H1 (cell line): Measurements from ENCODE around the gene AOPEP. TPM values are rescaled to one million over a fixed set of nuclear protein-coding genes. Genes with fewer than 3 reads are reported as not detected.

Experiments used
- CTCF ChIA-PET: fragments of 300-600 bp; sonication (Branson Sonifier 250); formaldehyde crosslinking; loops from one replicate; lab custom pipeline; 2021; ENCODE audit not compliant: partially characterized antibody; lab: Charles Lee
- POLR2A ChIA-PET: fragments of 300-600 bp; sonication (Branson Sonifier 250); formaldehyde crosslinking; loops from one replicate; lab custom pipeline; 2021; ENCODE audit warnings: inconsistent platforms; ENCODE audit not compliant: partially characterized antibody; lab: Charles Lee
- DNase-seq, 2 experiments: peaks; one replicate each; pipeline versions ENCODE4 v3.0.0 to v3.0.0-alpha.2; 2010 to 2022; ENCODE audit warnings: low spot score in 2 of 2, low read depth in 1 of 2, mixed read lengths in 1 of 2
- FAIRE-seq: peaks from 2 replicates; lab custom pipeline; 2011; peaks lifted over from hg19 to GRCh38; lab: Jason Lieb, UNC
- H2AFZ ChIP-seq: 2 replicates; pipeline ENCODE4 v1.8.1; 2012; ENCODE audit warnings: low read length, inconsistent platforms
- H2AK5ac ChIP-seq: 2 replicates; pipeline ENCODE4 v1.6.1; 2013; ENCODE audit warnings: low read depth, low read length
- H2BK120ac ChIP-seq: replicated peaks from 2 replicates; pipeline ENCODE3; 2013; ENCODE audit warnings: low read depth, low read length, inconsistent platforms
- H2BK12ac ChIP-seq: 2 replicates; pipeline ENCODE4 v1.6.1; 2013; ENCODE audit warnings: low read depth, low read length
- H2BK15ac ChIP-seq: 2 replicates; pipeline ENCODE4 v1.6.1; 2013; ENCODE audit warnings: low read length
- H2BK20ac ChIP-seq: 2 replicates; pipeline ENCODE4 v1.6.1; 2013; ENCODE audit warnings: low read length
- H2BK5ac ChIP-seq: 2 replicates; pipeline ENCODE4 v1.6.1; 2013; ENCODE audit warnings: low read depth, low read length
- H3K14ac ChIP-seq: 2 replicates; pipeline ENCODE4 v1.6.1; 2013; ENCODE audit warnings: inconsistent platforms; ENCODE audit not compliant: insufficient read length
- H3K18ac ChIP-seq: 2 replicates; pipeline ENCODE4 v1.6.1; 2013; ENCODE audit warnings: low read length; ENCODE audit errors: extremely low read depth
- H3K23ac ChIP-seq: 2 replicates; pipeline ENCODE4 v1.6.1; 2013; ENCODE audit warnings: inconsistent platforms; ENCODE audit not compliant: insufficient read length
- H3K23me2 ChIP-seq: 2 replicates; pipeline ENCODE4 v1.6.1; 2013; ENCODE audit warnings: low read depth, low read length
- H3K27ac ChIP-seq: 2 replicates; pipeline ENCODE4 v1.6.1; 2011; ENCODE audit warnings: low read depth, low read length, inconsistent platforms
- H3K27me3 ChIP-seq, 4 experiments: replicated peaks in 1 of 4; 1 replicate in 1 of 4; 2 replicates in 3 of 4; pipeline versions ENCODE4 v1.6.1 to v1.8.1; 2011 to 2013; ENCODE audit warnings: low read length in 3 of 4, mild to moderate bottlenecking in 3 of 4, inconsistent platforms in 2 of 4, mixed read lengths in 2 of 4, moderate library complexity in 1 of 4; ENCODE audit not compliant: control insufficient read depth in 3 of 4, insufficient read depth in 3 of 4; ENCODE audit errors: extremely low read depth in 1 of 4
- H3K36me3 ChIP-seq, 4 experiments: 2 replicates each; pipeline versions ENCODE4 v1.6.1 to v1.8.1; 2011 to 2013; ENCODE audit warnings: mild to moderate bottlenecking in 4 of 4, low read length in 3 of 4, moderate library complexity in 2 of 4, control low read depth in 1 of 4, inconsistent platforms in 1 of 4; ENCODE audit not compliant: insufficient read depth in 4 of 4, control insufficient read depth in 2 of 4
- H3K4ac ChIP-seq: replicated peaks from 2 replicates; pipeline ENCODE3; 2013; ENCODE audit warnings: low read length, low read depth, mixed read lengths, inconsistent platforms; ENCODE audit not compliant: insufficient read length
- H3K4me1 ChIP-seq, 4 experiments: replicated peaks in 1 of 4; 1 replicate in 1 of 4; 2 replicates in 3 of 4; pipeline versions ENCODE4 v1.6.1 to v1.8.1; 2011 to 2013; ENCODE audit warnings: low read length in 3 of 4, inconsistent platforms in 2 of 4, mixed read lengths in 1 of 4; ENCODE audit not compliant: insufficient read depth in 4 of 4, control insufficient read depth in 3 of 4
- H3K4me2 ChIP-seq, 2 experiments: 2 replicates each; pipeline versions ENCODE4 v1.6.1 to v1.8.1; 2011 to 2013; ENCODE audit warnings: low read depth in 2 of 2, low read length in 2 of 2, control low read depth in 1 of 2, inconsistent platforms in 1 of 2, mild to moderate bottlenecking in 1 of 2; ENCODE audit not compliant: insufficient read depth in 1 of 2
- H3K4me3 ChIP-seq, 4 experiments: fragments of 200-600, 300-600 bp in 1 of 4; sonication (generic), shearing (Covaris generic), sonication (Bioruptor Twin) in 1 of 4; 2 replicates each; pipeline versions ENCODE4 v1.5.1 to v1.8.1; 2011 to 2016; ENCODE audit warnings: low read length in 4 of 4, low read depth in 3 of 4, control low read depth in 2 of 4, inconsistent platforms in 2 of 4, mild to moderate bottlenecking in 2 of 4, mixed read lengths in 1 of 4, moderate library complexity in 1 of 4; ENCODE audit not compliant: insufficient read depth in 2 of 4; ENCODE audit errors: extremely low read depth in 1 of 4
- H3K56ac ChIP-seq: replicated peaks from 2 replicates; pipeline ENCODE3; 2013; ENCODE audit warnings: low read depth, mild to moderate bottlenecking, mixed read lengths, low read length, inconsistent platforms; ENCODE audit not compliant: insufficient read length
- H3K79me1 ChIP-seq: 2 replicates; pipeline ENCODE4 v1.6.1; 2013; ENCODE audit warnings: low read depth, low read length, control low read depth
- H3K79me2 ChIP-seq, 2 experiments: 2 replicates each; pipeline versions ENCODE4 v1.6.1 to v1.8.1; 2012 to 2013; ENCODE audit warnings: low read length in 2 of 2, mild to moderate bottlenecking in 2 of 2, inconsistent platforms in 1 of 2; ENCODE audit not compliant: insufficient read depth in 2 of 2, control insufficient read depth in 1 of 2
- H3K9ac ChIP-seq, 4 experiments: replicated peaks in 1 of 4; 1 replicate in 1 of 4; 2 replicates in 3 of 4; pipeline versions ENCODE4 v1.6.1 to v1.8.1; 2011 to 2013; ENCODE audit warnings: low read depth in 3 of 4, low read length in 3 of 4, control low read depth in 2 of 4, mild to moderate bottlenecking in 2 of 4, moderate library complexity in 2 of 4, inconsistent platforms in 1 of 4; ENCODE audit errors: extremely low read depth in 1 of 4
- H3K9me3 ChIP-seq, 2 experiments: 2 replicates each; pipeline versions ENCODE4 v1.6.1 to v1.8.1; 2012 to 2013; ENCODE audit warnings: mild to moderate bottlenecking in 2 of 2, moderate library complexity in 2 of 2, control low read depth in 1 of 2, inconsistent platforms in 1 of 2, low read depth in 1 of 2, low read length in 1 of 2, mixed read lengths in 1 of 2; ENCODE audit not compliant: insufficient read depth in 2 of 2
- H4K20me1 ChIP-seq, 2 experiments: replicated peaks in 1 of 2; 2 replicates each; pipeline versions ENCODE3 to v1.8.1; 2011 to 2013; ENCODE audit warnings: inconsistent platforms in 2 of 2, low read length in 2 of 2, mild to moderate bottlenecking in 1 of 2; ENCODE audit not compliant: insufficient read depth in 2 of 2, control insufficient read depth in 1 of 2
- H4K5ac ChIP-seq: 2 replicates; pipeline ENCODE4 v1.6.1; 2013; ENCODE audit warnings: low read length, low read depth, mixed read lengths, inconsistent platforms; ENCODE audit not compliant: insufficient read length
- H4K8ac ChIP-seq: 2 replicates; pipeline ENCODE4 v1.8.0; 2013; ENCODE audit warnings: mild to moderate bottlenecking, moderate library complexity, low read length, inconsistent platforms; ENCODE audit not compliant: insufficient read depth; ENCODE audit errors: extremely low read depth
- H4K91ac ChIP-seq: replicated peaks from 2 replicates; pipeline ENCODE3; 2013; ENCODE audit warnings: low read length, mixed read lengths, inconsistent platforms; ENCODE audit not compliant: insufficient read length
- FOSL1 ChIP-seq: IDR thresholded peaks from 2 replicates; pipeline ENCODE4 v1.6.1; 2011; ENCODE audit warnings: mild to moderate bottlenecking, low read depth, low read length, moderate library complexity; ENCODE audit not compliant: insufficient read depth
- GABPA ChIP-seq: IDR thresholded peaks from 2 replicates; pipeline ENCODE4 v1.6.1; 2011; ENCODE audit warnings: mild to moderate bottlenecking, low read length, moderate library complexity, borderline replicate concordance; ENCODE audit not compliant: insufficient read depth
- PHF8 ChIP-seq: fragments of 200-600 bp; sonication (generic); conservative IDR thresholded peaks from 2 replicates; pipeline ENCODE4 v1.7.1; 2012; ENCODE audit warnings: low read depth, mild to moderate bottlenecking, inconsistent platforms, low read length, moderate library complexity
- SIX5 ChIP-seq: IDR thresholded peaks from 2 replicates; pipeline ENCODE4 v1.6.1; 2011; ENCODE audit warnings: mild to moderate bottlenecking, low read depth, low read length
- SRF ChIP-seq: IDR thresholded peaks from 2 replicates; pipeline ENCODE4 v1.6.1; 2011; ENCODE audit warnings: mild to moderate bottlenecking, low read depth, low read length, moderate library complexity
- WGBS, 2 experiments: shearing (Covaris generic) in 1 of 2; methylation state at CpG; one replicate each; pipeline versions ENCODE4 v1.1.6 to v1.1.7; 2013 to 2015; ENCODE audit warnings: low lambda C conversion rate in 2 of 2, mixed read lengths in 2 of 2, inconsistent platforms in 1 of 2, low coverage in 1 of 2, missing lambda C conversion rate in 1 of 2; ENCODE audit not compliant: insufficient replicate concordance in 2 of 2, insufficient coverage in 1 of 2, insufficient read length in 1 of 2; ENCODE audit errors: extremely low coverage in 1 of 2, missing lambda C conversion rate in 1 of 2; 5-methylcytosine and 5-hydroxymethylcytosine counted together
- polyA plus RNA-seq, 7 experiments: library from polyadenylated mRNA; depleted of rRNA in 3 of 7; stranded (reverse) in 5 of 7; unstranded in 2 of 7; fragments of >200 nt in 5 of 7; fragments of 200-250 nt in 2 of 7; gene quantifications; 1 replicate in 5 of 7; 2 replicates in 1 of 7; 4 replicates in 1 of 7; pipeline versions ENCODE4 v1.2.1 to v1.2.3, GENCODE V29; 2011 to 2013; ENCODE audit warnings: missing spikeins in 2 of 7, mixed read lengths in 2 of 7
- total RNA-seq: library from RNA; stranded (reverse); fragmentation: NEBNext Ultra II Directional; extraction: Animal tissue kit (Norgen Biotek cat#: 25700); gene quantifications from 2 replicates; pipeline ENCODE4 v1.2.1, GENCODE V29; 2021

The AOPEP gene
- total and polyA plus RNA-seq, 2 of the 8 experiments (the other 6 are each of a cell fraction or from before 2014, with no cell fraction given), result 6.1 to 14.3 TPM

DNA sequence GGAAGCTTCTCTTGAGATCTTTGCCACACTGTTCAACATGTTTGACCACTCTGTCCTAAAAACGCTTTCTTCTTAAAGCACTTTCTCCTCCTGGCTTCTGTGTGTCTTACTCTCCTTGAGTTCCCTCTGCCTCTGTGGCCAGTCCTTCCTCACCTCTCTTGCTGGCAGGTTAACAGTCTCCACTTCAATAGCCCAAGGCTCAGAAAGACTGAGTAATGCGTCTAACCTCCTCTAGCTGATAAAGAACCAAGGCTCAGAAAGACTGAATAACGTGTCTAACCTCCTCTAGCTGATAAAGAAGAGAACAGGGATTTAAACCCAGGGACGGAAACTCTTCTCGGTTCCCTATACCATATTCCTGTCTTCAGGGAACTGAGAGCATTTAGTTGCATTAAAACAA lies 205.2 kb downstream of the AOPEP start:
- Histone ChIP-seq H4K20me1 (no peaks in the 10 kb centered on the region), H3K4me3 (no peak overlapping the region), H3K23me2 (no peaks in the 10 kb centered on the region), H3K18ac (no peak overlapping the region), H3K9ac (no peak overlapping the region), H4K8ac (no peak overlapping the region), H2BK12ac (no peak overlapping the region), H3K56ac (no peak overlapping the region), H3K14ac (no peak overlapping the region), H2BK20ac (no peak overlapping the region), H3K23ac (no peak overlapping the region), H3K79me1 (no peaks in the 10 kb centered on the region), H2AK5ac (no peak overlapping the region), H4K91ac (no peak overlapping the region), H4K5ac (no peak overlapping the region), H3K9me3 (no peaks in the 10 kb centered on the region), H2BK5ac (no peak overlapping the region), H3K4ac (no peak overlapping the region), H2BK120ac (no peak overlapping the region), H2BK15ac (no peak overlapping the region), H3K4me1 (peaks cover 0 to 3% (median 1%) of the 10 kb centered on the region in 4 experiments; a peak in 4 of 7 replicates), H2AFZ (no peak overlapping the region), H3K36me3 (no peaks in the 10 kb centered on the region), H3K27ac (no peak overlapping the region), H3K27me3 (no peaks in the 10 kb centered on the region), H3K4me2 (no peak overlapping the region), H3K79me2 (peaks cover 0 to 3% of the 10 kb centered on the region in 2 experiments; a peak in 1 of 4 replicates)
- FAIRE-seq, result no peak
- POLR2A ChIA-PET, result no interaction called here
- no peak for DNase-seq
- CTCF ChIA-PET, result no interaction called here
- 87% methylated on average over 5 of the region's 5 CpGs; no CpG with 5 or more reads in 1 of the 2 experiments for WGBS, 2 experiments
- TF ChIP-seq GABPA, result no peak
- no peak for TF ChIP-seq SRF
- no peak for TF ChIP-seq FOSL1
- TF ChIP-seq SIX5, result no peak
- TF ChIP-seq PHF8, result no peak
